GM18511 (cell line): ENCODE measurements around the gene SP8.

ENCODE experiments used
- ATAC-seq: cut with Tn5 transposase; IDR thresholded peaks from one replicate; pipeline ENCODE4 v1.9.1; 2021; ENCODE audit warnings: mild to moderate bottlenecking, moderate library complexity; ENCODE audit not compliant: unreplicated experiment

SP8 gene

DNA sequence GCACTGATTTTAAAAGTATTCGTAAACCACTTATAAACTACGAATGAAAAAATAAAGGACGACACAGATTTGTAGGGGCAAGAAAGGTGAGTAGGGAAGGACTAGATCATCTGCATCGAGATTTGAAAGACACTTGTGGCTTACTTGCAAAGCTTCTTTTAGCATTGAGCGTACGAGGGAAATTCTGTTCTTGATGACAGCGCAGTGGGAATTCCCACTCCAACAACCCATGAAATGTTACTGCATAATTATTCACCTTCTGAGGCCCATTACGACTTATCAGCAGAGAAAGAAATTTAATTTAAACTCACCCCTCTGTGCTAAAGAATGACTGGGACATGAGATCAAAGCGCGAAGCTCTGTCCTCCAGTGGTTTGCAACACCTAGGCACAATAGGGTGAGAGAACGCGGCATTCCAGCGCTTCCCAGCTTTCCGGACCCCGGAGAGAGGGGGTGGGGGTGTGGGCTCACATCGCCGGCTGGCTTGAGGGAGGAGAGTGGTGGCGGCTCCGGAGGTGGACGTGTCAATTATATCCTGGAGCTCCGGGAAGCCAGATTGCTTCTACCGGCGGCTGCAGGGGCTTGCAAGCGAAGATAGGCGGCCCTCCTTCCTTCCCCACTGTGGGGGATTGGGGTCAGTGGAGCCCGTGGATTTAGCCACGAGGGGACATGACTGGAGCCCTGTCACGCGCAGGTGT lies 10.3 kb downstream of the SP8 start:
- no peak for ATAC-seq

DNA sequence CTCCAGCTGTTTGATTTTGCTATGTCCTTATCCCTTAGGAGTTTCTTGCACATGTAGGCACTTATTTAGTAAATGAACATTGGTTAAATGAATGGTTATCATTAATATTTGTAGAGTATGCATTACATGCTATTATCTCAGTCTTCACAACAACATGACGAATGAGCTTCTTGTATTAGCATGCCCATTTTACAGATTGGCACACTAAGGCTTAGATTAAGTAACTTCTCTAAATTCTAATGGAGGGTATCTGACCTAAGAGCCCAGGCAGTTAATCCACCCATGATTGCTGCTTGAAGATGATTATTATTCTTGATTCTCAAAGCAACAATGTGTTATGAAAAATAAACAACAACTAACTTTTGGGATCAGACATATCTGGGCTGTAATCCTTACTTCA lies 32.7 kb downstream of the SP8 start:
- no peak for ATAC-seq

DNA sequence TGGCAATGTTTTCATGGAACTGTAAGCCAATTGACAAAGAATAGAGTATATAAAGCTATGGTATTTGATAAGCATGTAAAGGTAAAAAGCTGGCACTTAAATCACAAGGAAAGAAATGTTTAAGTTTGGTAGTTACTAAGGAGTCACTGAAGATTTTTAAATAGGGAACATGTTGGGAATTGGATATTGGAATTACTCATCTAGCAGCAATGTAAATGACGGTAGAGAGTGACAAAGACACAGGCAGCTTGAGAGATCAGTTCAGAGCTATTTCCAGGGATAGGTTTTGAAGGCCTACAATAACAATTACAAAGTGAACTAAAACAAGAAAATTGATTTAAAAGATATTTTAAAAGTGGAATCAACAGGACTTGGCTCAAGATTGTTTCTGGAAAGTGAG lies 36.8 kb downstream of the SP8 start:
- ATAC-seq, result no peak

DNA sequence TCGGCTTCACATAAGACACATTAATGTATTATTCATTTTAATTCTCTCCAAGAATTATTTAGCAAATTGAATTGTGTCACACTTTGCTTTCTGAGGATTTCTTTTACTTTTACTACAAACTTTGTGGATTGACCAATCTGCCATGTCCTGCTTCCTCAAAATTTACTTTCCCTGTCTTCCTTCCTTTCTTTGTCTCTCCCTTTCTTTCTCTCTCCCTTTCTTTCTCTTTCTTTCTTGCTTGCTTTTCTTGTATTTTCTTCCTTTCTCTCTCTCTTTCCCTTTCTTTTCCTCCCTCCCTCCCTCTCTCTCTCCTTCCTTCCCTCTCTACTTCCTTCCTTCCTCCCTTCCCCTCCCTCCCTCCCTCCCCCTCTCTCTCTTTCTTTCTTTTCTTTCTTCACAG lies 37.8 kb downstream of the SP8 start:
- no peak for ATAC-seq

DNA sequence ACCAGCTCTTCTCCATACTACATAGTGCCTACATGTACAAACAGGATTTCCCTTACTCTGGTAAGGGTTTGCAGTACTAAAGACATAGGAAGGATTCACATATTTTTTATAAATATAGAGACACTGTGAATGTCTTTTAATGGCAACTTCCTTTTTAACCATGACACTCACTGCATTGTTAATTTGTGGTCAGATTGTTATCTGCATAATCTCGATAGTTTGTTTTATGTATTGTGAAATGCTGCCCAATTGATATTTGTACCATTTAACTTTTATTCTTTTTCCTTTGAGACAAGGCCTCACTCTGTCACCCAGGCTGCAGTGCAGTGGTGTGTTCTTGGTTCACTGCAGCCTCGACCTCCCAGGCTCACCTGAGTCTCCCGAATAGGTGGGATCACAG lies 39.7 kb downstream of the SP8 start:
- ATAC-seq, result no peak

DNA sequence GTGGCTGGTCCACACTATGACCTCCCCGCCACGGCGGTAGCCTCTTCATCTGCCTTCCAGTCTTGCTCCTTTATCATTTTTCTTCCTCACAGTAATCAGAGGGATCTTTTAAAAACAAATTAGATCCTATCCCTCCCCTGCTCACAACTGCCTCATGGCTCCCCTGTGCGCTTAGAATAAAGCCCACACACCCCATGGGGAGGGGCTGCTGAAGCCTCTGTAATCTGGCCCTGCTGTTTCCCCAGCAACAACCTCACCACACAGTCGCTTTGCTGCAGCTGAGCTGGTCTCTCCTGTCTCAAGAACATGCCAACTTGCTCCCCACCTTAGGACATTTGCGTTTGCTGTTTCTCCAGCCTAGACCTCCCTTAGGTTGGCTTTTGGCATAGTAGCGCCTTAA lies 41.0 kb downstream of the SP8 start:
- no peak for ATAC-seq

DNA sequence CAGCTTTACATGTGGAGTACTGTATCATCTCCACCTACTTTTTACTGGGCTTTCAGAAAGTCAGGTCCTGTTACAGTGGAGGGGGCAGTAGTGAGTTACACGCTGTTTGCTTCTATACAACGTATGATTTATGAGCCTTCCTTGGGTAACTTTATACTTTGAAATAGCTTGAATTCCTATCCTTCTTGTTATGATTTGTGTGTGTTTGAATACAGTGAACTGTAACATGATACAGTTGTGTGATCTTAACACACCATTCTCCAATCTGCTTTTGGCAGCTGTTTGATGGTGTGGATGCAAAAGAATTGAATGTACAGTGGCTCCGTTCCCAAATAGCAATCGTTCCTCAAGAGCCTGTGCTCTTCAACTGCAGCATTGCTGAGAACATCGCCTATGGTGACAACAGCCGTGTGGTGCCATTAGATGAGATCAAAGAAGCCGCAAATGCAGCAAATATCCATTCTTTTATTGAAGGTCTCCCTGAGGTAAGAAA lies 41.7 kb downstream of the SP8 start:
- ATAC-seq, result no peak

DNA sequence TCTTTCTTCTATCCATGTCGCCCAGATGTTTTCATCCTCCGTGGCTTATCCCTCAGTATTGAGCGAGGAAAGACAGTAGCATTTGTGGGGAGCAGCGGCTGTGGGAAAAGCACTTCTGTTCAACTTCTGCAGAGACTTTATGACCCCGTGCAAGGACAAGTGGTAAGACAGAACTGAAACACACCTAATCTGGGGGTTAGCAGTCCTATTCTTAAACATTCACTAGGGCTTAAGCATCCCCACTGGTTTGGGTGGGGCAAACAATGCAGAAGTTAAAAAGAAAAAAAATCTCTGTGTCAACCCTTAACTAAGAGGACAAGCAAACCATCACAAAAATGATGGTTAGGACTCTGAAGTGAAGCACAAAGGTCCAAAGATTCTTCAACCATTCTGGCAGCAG lies 43.8 kb downstream of the SP8 start:
- peak; percentile 48 for ATAC-seq

DNA sequence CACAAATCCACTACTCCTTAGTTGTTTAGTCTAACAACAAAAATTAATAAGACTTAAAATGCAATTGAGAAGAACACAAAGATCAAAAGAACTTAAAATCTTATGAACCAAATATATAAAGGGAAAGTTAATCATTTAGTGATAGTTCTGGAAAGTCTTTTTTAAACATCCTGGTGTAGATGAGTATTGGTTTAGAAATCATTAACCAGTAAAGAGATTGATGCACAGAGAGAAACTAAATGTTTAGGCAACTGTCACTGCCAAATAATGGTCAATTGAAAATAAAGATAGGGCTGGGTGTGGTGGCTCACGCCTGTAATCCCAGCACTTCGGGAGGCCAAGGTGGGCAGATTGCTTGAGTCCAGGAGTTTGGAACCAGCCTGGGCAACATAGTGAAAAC lies 44.9 kb downstream of the SP8 start:
- peak; percentile 61 for ATAC-seq

DNA sequence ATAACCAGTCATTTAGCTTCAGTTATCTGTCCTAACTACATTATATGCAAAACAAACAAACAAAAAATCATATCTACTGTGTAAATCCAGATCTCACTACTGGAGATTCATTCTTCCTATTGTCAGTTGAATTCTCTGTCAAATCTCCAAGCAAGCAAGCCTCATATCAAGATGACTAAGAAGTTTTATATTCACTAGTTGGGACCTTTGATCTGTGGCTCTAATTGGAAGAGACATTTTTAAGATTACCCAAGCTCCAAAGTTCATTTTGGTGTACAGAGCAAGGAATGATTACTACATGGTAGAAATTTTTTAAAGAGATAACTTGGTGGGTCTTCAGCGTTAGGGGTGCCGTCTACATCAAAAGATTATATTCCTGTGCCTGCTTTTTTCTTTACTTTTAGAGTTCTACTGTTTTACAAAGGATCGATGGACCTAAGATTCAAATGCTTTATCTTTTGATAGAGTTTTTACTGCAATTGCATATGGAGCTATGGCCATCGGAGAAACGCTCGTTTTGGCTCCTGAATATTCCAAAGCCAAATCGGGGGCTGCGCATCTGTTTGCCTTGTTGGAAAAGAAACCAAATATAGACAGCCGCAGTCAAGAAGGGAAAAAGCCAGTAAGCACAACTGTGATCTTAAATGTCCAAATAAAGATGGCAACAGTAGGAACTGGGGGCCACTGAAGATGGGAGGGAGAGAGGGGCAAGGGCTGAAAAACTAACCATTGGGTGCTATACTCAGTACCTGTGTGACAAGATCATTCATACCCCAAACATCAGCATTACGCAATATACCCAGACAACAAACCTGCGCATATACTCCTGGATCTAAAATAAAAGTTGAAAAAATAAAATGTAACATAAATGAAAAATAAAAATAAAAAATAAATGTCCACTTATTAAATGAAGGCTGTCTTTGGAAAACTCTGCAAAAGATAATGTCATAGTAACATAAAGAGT lies 47.9 kb downstream of the SP8 start:
- ATAC-seq, result peak; percentile 3

DNA sequence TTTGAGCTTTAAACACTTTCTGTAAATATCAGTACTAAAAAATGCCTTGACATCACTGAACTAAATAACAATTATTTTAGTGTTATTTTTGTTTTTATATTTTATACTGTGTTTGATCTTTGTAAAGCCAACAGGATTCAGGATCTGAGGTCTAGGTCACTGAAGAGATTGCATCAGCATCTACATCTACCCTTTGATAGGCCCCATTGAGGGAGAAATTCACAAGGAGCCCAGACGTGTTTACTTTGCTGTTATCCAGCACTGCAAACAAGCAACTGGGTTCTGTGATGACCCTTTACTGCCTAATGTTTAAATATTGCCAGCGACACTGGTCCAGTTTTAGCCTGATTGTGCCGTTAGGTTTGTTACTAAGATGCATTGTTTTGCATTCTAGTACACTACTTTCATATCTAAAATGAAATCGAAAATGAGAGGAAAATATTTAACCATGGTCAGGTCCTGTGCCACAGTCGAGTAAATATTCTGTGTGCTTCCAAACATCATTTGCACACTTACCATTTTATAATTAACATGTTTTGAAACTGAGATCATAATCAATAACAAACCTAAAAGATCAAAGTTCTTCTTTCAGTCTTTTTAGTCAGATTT lies 48.7 kb downstream of the SP8 start:
- ATAC-seq, result peak; percentile 68

DNA sequence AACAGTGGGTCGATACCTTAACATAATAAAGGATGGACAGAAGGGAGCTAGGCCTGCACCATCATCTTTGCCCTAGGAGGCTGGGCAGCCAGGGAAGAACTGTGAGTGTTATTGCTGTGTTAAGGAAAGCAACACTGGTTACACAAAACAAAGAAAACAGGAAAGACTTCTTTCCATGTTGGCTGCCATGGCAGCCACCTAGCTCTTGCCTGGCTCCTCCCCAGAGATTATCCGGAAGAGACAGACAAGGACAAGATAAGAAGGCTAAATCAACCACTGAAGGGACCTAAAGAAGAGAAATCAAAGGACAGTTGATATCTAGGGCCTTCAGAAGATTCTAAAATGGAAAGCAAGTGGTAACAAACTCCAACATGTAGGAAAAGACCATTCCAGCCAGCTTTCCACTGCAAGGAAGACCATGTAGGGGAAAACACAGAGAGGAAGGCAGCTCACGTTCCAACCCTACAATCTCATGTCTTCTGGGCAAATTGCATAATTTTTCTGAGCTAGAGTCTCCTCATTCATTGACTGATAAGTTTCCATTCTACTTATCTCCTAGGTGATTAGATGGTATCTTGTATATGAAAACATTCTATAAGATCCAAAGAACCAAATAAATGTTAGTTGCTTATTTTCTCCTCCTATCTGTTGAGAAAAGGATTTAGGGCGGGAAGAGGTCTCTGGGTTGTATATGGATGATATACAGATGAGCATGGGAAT lies 51.2 kb downstream of the SP8 start:
- no peak for ATAC-seq
